ENCODE data around the gene SAXO1.

DNA sequence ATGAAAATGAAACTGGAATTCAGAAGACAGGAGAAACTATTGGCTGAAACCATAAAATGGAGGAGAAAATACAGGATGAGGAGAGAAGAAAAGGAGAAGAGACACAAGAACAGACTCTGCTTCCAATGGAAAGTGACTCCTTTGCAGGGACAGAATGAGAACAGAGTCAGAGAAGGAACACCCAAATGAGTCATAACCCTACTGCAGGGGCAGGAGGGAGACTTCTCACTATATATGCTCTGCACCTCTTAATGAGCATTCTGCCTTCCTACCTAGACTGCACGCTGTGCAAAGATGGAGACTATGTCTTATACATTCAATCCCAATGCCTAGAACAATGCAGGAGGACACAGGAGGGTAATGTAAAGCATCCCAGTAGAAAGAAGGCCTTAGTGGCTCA, 2.1 kb downstream of the SAXO1 start:
- TF ChIP-seq POLR2AphosphoS5 (IDR thresholded peaks at IDR 0.05; ENCODE audit: borderline replicate concordance, low read depth, low read length) (no peak), EZH2 (IDR thresholded peaks at IDR 0.05) (no peak)
